GM12891 (cell line): ENCODE measurements around the gene PIK3R4.

Experiments used
- POLR2A ChIP-seq: IDR thresholded peaks from 2 replicates; pipeline ENCODE4 v1.6.1; 2011; ENCODE audit warnings: low read depth, low read length, control low read depth
- POLR2AphosphoS5 ChIP-seq: IDR thresholded peaks from 2 replicates; pipeline ENCODE4 v1.6.1; 2011; ENCODE audit warnings: low read depth, low read length, control low read depth
- SPI1 ChIP-seq: IDR thresholded peaks from 2 replicates; pipeline ENCODE4 v1.6.1; 2011; ENCODE audit warnings: low read depth, low read length, control low read depth
- TAF1 ChIP-seq: IDR thresholded peaks from 2 replicates; pipeline ENCODE4 v1.6.1; 2011; ENCODE audit warnings: low read depth, low read length, control low read depth

GRCh38 chr3:130693314-130693713, 53.3 kb downstream of the PIK3R4 start:
- TF ChIP-seq POLR2A, result no peak
- no peak for TF ChIP-seq SPI1
- TF ChIP-seq POLR2AphosphoS5, result no peak
- TF ChIP-seq TAF1, result no peak
